ENCODE results near the gene KRT25. TPM values are rescaled to one million over a fixed set of nuclear protein-coding genes. Genes with fewer than 3 reads are reported as not detected.

The KRT25 gene
- total RNA-seq, 1 experiment from 2014 or later: not detected

DNA sequence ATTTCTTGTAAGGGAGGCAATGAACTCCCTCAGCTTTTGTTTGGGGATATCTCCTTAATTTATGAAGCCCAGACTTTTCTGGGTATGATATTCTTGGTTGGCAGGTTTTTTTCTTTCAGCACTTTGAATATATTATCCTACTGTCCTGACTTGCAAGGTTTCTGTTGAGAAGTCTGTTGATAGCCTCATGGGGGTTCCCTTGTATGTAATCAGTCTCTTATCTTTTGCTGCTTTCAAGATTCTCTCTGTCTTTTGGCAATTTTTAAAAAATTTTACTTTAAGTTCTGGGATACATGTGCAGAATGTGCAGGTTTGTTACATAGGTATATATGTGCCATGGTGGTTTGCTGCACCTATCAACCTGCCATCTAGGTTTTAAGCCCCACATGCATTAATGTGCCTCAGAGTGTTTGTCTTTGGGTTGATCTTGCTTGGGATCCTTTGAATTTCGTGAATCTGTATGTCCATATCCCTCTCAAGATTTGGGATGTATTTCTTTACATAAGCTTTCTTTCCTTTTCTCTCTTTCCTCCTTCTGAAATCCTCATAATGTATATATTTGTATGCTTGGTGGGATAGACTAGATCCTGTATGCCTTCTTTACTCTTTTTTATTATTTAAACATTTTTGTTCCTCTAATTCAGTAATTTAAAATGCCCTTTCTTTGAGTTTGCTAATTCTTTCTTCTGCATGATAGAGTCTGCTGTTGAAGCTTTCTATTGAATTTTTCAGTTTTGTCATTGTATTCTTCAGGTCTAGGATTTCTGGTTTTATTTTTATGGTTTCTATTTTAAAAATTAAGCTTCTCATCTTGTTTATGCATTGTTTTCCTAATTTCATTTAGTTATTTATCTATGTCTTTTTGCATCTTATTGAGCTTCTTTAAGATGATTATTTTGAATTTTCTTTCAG lies 5.2 kb upstream of the KRT25 start:
- Mint-ChIP-seq H3K4me3 (no peak overlapping the region), H3K36me3 (peaks cover 14% of the 10 kb centered on the region; the same call in 1 of the 2 replicates), H3K27me3 (ENCODE audit: low read depth) (peaks cover 3% of the 10 kb centered on the region), H3K27ac (no peak overlapping the region), H3K4me1 (no peaks in the 10 kb centered on the region), H3K9me3 (peaks cover 80% of the 10 kb centered on the region)
- ChIA-PET POLR2A (no interaction called here), CTCF (no interaction called here)
- DNase-seq (ENCODE audit: low spot score) (no peak), ATAC-seq (no peak)
- TF ChIP-seq IRF2 (CRISPR knock-in tag; IDR thresholded peaks at IDR 0.05; ENCODE audit: borderline replicate concordance, low read depth) (no peak), MXD4 (CRISPR knock-in tag; IDR thresholded peaks at IDR 0.05; ENCODE audit: borderline replicate concordance) (no peak), USF2 (CRISPR knock-in tag; IDR thresholded peaks at IDR 0.05) (no peak), IRF1 (CRISPR knock-in tag; IDR thresholded peaks at IDR 0.05) (no peak), ZNF671 (CRISPR knock-in tag; IDR thresholded peaks at IDR 0.05) (no peak), CREM (CRISPR knock-in tag; IDR thresholded peaks at IDR 0.05) (no peak), OVOL2 (CRISPR knock-in tag; IDR thresholded peaks at IDR 0.05; ENCODE audit: borderline replicate concordance) (no peak)
- TF ChIP-seq, protein P1, sequence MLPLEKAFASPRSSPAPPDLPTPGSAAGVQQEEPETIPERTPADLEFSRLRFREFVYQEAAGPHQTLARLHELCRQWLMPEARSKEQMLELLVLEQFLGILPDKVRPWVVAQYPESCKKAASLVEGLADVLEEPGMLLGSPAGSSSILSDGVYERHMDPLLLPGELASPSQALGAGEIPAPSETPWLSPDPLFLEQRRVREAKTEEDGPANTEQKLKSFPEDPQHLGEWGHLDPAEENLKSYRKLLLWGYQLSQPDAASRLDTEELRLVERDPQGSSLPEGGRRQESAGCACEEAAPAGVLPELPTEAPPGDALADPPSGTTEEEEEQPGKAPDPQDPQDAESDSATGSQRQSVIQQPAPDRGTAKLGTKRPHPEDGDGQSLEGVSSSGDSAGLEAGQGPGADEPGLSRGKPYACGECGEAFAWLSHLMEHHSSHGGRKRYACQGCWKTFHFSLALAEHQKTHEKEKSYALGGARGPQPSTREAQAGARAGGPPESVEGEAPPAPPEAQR (CRISPR knock-in tag; IDR thresholded peaks at IDR 0.05): no peak

- CTCF ChIA-PET: interaction anchor here (1.0 kb wide), 1 partner anchor 50 kb away, joined by 3 read pairs; no protein-coding TSS in a partner anchor
- TF ChIP-seq SMAD3 (CRISPR knock-in tag; IDR thresholded peaks at IDR 0.05; ENCODE audit: borderline replicate concordance): no peak
- TF ChIP-seq, protein P2, sequence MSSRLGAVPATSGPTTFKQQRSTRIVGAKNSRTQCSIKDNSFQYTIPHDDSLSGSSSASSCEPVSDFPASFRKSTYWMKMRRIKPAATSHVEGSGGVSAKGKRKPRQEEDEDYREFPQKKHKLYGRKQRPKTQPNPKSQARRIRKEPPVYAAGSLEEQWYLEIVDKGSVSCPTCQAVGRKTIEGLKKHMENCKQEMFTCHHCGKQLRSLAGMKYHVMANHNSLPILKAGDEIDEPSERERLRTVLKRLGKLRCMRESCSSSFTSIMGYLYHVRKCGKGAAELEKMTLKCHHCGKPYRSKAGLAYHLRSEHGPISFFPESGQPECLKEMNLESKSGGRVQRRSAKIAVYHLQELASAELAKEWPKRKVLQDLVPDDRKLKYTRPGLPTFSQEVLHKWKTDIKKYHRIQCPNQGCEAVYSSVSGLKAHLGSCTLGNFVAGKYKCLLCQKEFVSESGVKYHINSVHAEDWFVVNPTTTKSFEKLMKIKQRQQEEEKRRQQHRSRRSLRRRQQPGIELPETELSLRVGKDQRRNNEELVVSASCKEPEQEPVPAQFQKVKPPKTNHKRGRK (CRISPR knock-in tag; IDR thresholded peaks at IDR 0.05; ENCODE audit: borderline replicate concordance): no peak
- TF ChIP-seq ZNF416 (CRISPR knock-in tag; IDR thresholded peaks at IDR 0.05): no peak
- no peak for TF ChIP-seq TP53 (CRISPR knock-in tag; IDR thresholded peaks at IDR 0.05)
- TF ChIP-seq ZNF532 (CRISPR knock-in tag; IDR thresholded peaks at IDR 0.05; ENCODE audit: borderline replicate concordance): no peak
- no peak for TF ChIP-seq ESRRA (CRISPR knock-in tag; IDR thresholded peaks at IDR 0.05; ENCODE audit: borderline replicate concordance)
- no peak for TF ChIP-seq ETV6 (CRISPR knock-in tag; IDR thresholded peaks at IDR 0.05)
- no peak for TF ChIP-seq STAT6 (CRISPR knock-in tag; conservative IDR thresholded peaks at IDR 0.05; ENCODE audit: low read depth)
- no peak for TF ChIP-seq JAZF1 (CRISPR knock-in tag; IDR thresholded peaks at IDR 0.05)
- TF ChIP-seq ERG (CRISPR knock-in tag; IDR thresholded peaks at IDR 0.05): no peak
- TF ChIP-seq ZNF317 (CRISPR knock-in tag; IDR thresholded peaks at IDR 0.05; ENCODE audit: borderline replicate concordance, low read depth): no peak
Measured at GRCh38 chr17:40753804-40754203, 1.3 kb downstream of the KRT25 start.

More at GRCh38 chr17:40753804-40754203, 1.3 kb downstream of the KRT25 start:
- 0 out of 2 replicates have a peak, but pooled peaks cover 7% of the 10 kb centered on the region for H3K4me1 Mint-ChIP-seq
- no peak overlapping the region for H3K27ac Mint-ChIP-seq
- POLR2A ChIA-PET: interaction anchor here (0.6 kb wide), 1 partner anchor 80 kb away, joined by 7 read pairs; no protein-coding TSS in a partner anchor
- no peak overlapping the region for H3K4me3 Mint-ChIP-seq
- peaks cover 17% of the 10 kb centered on the region for H3K9me3 Mint-ChIP-seq
- no peak for ATAC-seq
- H3K27me3 Mint-ChIP-seq (ENCODE audit: low read depth): no peaks in the 10 kb centered on the region; the same call in 1 of the 2 replicates
- H3K36me3 Mint-ChIP-seq: no peaks in the 10 kb centered on the region
- DNase-seq (ENCODE audit: low spot score): no peak
